Measurements from ENCODE around the gene KCNG2. TPM values are rescaled to one million over a fixed set of nuclear protein-coding genes. Genes with fewer than 3 reads are reported as not detected.

The KCNG2 gene
- total RNA-seq, 1 donor: not detected

GRCh38 chr18:79802298-79802697 lies 4.6 kb downstream of the KCNG2 start:
- Histone ChIP-seq H2AFZ (ENCODE audit: low read length) (no peak overlapping the region), H3K4me3 (ENCODE audit: insufficient read depth, low read length) (no peak overlapping the region), H3K36me3 (ENCODE audit: insufficient read depth, low read length) (no peaks in the 10 kb centered on the region), H3K9me3 (ENCODE audit: low read depth, low read length) (no peaks in the 10 kb centered on the region), H3K27me3 (ENCODE audit: insufficient read depth, low read length) (peaks cover 32% of the 10 kb centered on the region), H3K27ac (ENCODE audit: low read depth, low read length) (no peak overlapping the region), H3K79me2 (ENCODE audit: insufficient read depth, low read length) (no peaks in the 10 kb centered on the region), H4K20me1 (ENCODE audit: insufficient read depth, low read length) (no peaks in the 10 kb centered on the region), H3K4me2 (ENCODE audit: insufficient read depth, low read length) (no peak overlapping the region), H3K4me1 (ENCODE audit: insufficient read depth, low read length) (no peaks in the 10 kb centered on the region)
- peak; percentile 72 for DNase-seq (ENCODE audit: insufficient read length, low spot score, missing footprints)
- TF ChIP-seq, protein P1, sequence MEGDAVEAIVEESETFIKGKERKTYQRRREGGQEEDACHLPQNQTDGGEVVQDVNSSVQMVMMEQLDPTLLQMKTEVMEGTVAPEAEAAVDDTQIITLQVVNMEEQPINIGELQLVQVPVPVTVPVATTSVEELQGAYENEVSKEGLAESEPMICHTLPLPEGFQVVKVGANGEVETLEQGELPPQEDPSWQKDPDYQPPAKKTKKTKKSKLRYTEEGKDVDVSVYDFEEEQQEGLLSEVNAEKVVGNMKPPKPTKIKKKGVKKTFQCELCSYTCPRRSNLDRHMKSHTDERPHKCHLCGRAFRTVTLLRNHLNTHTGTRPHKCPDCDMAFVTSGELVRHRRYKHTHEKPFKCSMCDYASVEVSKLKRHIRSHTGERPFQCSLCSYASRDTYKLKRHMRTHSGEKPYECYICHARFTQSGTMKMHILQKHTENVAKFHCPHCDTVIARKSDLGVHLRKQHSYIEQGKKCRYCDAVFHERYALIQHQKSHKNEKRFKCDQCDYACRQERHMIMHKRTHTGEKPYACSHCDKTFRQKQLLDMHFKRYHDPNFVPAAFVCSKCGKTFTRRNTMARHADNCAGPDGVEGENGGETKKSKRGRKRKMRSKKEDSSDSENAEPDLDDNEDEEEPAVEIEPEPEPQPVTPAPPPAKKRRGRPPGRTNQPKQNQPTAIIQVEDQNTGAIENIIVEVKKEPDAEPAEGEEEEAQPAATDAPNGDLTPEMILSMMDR (IDR thresholded peaks at IDR 0.05; ENCODE audit: extremely low read depth, low read depth, low read length): no peak

- Histone ChIP-seq H3K4me1 (ENCODE audit: insufficient read depth, low read length) (no peaks in the 10 kb centered on the region), H2AFZ (ENCODE audit: low read length) (no peak overlapping the region), H3K36me3 (ENCODE audit: insufficient read depth, low read length) (no peaks in the 10 kb centered on the region), H3K27me3 (ENCODE audit: insufficient read depth, low read length) (peaks cover 22% of the 10 kb centered on the region), H3K4me2 (ENCODE audit: insufficient read depth, low read length) (no peak overlapping the region), H4K20me1 (ENCODE audit: insufficient read depth, low read length) (no peaks in the 10 kb centered on the region), H3K9me3 (ENCODE audit: low read depth, low read length) (no peaks in the 10 kb centered on the region), H3K79me2 (ENCODE audit: insufficient read depth, low read length) (no peaks in the 10 kb centered on the region), H3K4me3 (ENCODE audit: insufficient read depth, low read length) (no peak overlapping the region), H3K27ac (ENCODE audit: low read depth, low read length) (no peak overlapping the region)
- peak; percentile 73 for DNase-seq (ENCODE audit: insufficient read length, low spot score, missing footprints)
- TF ChIP-seq, protein P1 (IDR thresholded peaks at IDR 0.05; ENCODE audit: extremely low read depth, low read depth, low read length): no peak
Observed at GRCh38 chr18:79803611-79804051, 5.9 kb downstream of the KCNG2 start.

- TF ChIP-seq, protein P1 (IDR thresholded peaks at IDR 0.05; ENCODE audit: extremely low read depth, low read depth, low read length): no peak
- Histone ChIP-seq H3K79me2 (ENCODE audit: insufficient read depth, low read length) (no peaks in the 10 kb centered on the region), H2AFZ (ENCODE audit: low read length) (no peak overlapping the region), H4K20me1 (ENCODE audit: insufficient read depth, low read length) (no peaks in the 10 kb centered on the region), H3K36me3 (ENCODE audit: insufficient read depth, low read length) (no peaks in the 10 kb centered on the region), H3K4me3 (ENCODE audit: insufficient read depth, low read length) (no peak overlapping the region), H3K27ac (ENCODE audit: low read depth, low read length) (no peak overlapping the region), H3K4me2 (ENCODE audit: insufficient read depth, low read length) (no peak overlapping the region), H3K27me3 (ENCODE audit: insufficient read depth, low read length) (peaks cover 16% of the 10 kb centered on the region), H3K4me1 (ENCODE audit: insufficient read depth, low read length) (no peaks in the 10 kb centered on the region), H3K9me3 (ENCODE audit: low read depth, low read length) (no peaks in the 10 kb centered on the region)
- no peak for DNase-seq (ENCODE audit: insufficient read length, low spot score, missing footprints)
Observed at GRCh38 chr18:79804130-79804787, 6.5 kb downstream of the KCNG2 start.

DNA sequence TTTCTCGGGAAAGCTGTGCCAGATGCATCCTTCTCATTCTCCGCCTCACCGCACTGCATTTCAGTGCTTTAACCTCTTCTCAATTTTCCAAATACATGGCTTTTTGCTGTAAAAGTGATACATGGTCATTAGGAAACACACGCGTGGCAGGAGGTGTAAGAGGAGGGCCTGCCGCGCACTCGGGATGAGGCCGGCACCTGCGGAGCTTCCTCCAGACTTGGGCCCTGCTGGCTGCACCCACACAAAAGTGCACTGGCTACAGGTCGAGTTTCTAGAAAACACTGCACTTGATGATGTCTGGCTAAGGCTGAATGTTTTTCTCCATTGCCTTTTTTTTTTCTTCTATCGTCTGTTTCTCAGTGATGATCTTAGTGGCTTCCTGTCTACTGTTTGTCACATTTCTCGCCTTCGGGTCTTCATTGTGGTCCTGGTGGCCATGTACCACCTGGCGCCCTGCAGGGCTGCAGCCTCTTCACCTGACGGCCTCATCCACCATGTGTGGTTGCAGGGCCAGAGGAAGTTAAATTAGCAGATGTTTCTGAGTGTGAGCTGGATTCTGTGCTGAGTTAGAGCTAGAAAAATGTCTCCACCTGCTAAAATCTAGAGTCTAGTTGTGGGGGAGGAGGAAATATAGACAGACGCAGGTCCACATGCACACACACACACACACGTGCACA lies 7.6 kb downstream of the KCNG2 start:
- no peak overlapping the region for H3K4me3 ChIP-seq (ENCODE audit: insufficient read depth, low read length)
- H3K9me3 ChIP-seq (ENCODE audit: low read depth, low read length): no peaks in the 10 kb centered on the region
- H4K20me1 ChIP-seq (ENCODE audit: insufficient read depth, low read length): no peaks in the 10 kb centered on the region
- H3K4me2 ChIP-seq (ENCODE audit: insufficient read depth, low read length): no peak overlapping the region
- H3K27ac ChIP-seq (ENCODE audit: low read depth, low read length): no peak overlapping the region
- no peaks in the 10 kb centered on the region for H3K4me1 ChIP-seq (ENCODE audit: insufficient read depth, low read length)
- H3K36me3 ChIP-seq (ENCODE audit: insufficient read depth, low read length): no peaks in the 10 kb centered on the region
- no peak for DNase-seq (ENCODE audit: insufficient read length, low spot score, missing footprints)
- H3K27me3 ChIP-seq (ENCODE audit: insufficient read depth, low read length): peaks cover 5% of the 10 kb centered on the region
- H2AFZ ChIP-seq (ENCODE audit: low read length): no peak overlapping the region
- TF ChIP-seq, protein P1 (IDR thresholded peaks at IDR 0.05; ENCODE audit: extremely low read depth, low read depth, low read length): no peak
- H3K79me2 ChIP-seq (ENCODE audit: insufficient read depth, low read length): no peaks in the 10 kb centered on the region
